Common myeloid progenitor, CD34-positive (primary cell): ENCODE data around the gene TMEM94.

Experiments
- CTCF ChIA-PET: fragments of 350-600 bp; sonication (Branson Sonifier 250); formaldehyde crosslinking; loops from one replicate; lab custom pipeline; 2021; ENCODE audit warnings: antibody characterized with exemption; lab: Charles Lee
- POLR2A ChIA-PET: fragments of 350-600 bp; sonication (Branson Sonifier 250); formaldehyde crosslinking; loops from one replicate; lab custom pipeline; 2021; ENCODE audit warnings: antibody characterized with exemption; lab: Charles Lee
- DNase-seq, 3 donors: peaks; one replicate each; pipeline versions ENCODE4 v3.0.0 to v3.0.0-alpha.2; 2013
- H3K27ac ChIP-seq, 2 experiments: 1 replicate in 1 of 2; 2 replicates in 1 of 2; pipeline ENCODE4 v1.7.0; 2013; ENCODE audit warnings: inconsistent platforms in 2 of 2, low read length in 2 of 2, mild to moderate bottlenecking in 2 of 2, low read depth in 1 of 2, moderate library complexity in 1 of 2; ENCODE audit not compliant: severe bottlenecking in 2 of 2, insufficient read depth in 1 of 2, poor library complexity in 1 of 2
- H3K27me3 ChIP-seq, 5 experiments: replicated peaks in 2 of 5; 1 replicate in 3 of 5; 2 replicates in 2 of 5; pipeline versions ENCODE4 v1.6.1 to v1.7.0; 2013; ENCODE audit warnings: low read length in 4 of 5, mild to moderate bottlenecking in 2 of 5, moderate library complexity in 2 of 5, inconsistent platforms in 1 of 5; ENCODE audit not compliant: insufficient read depth in 5 of 5, control insufficient read depth in 4 of 5
- H3K36me3 ChIP-seq, 4 experiments: 1 replicate in 2 of 4; 2 replicates in 2 of 4; pipeline versions ENCODE4 v1.6.1 to v1.7.0; 2013; ENCODE audit warnings: low read length in 3 of 4, control low read depth in 1 of 4, mild to moderate bottlenecking in 1 of 4; ENCODE audit not compliant: control insufficient read depth in 4 of 4, insufficient read depth in 4 of 4
- H3K4me1 ChIP-seq, 4 experiments: 1 replicate in 3 of 4; 2 replicates in 1 of 4; pipeline versions ENCODE4 v1.6.1 to v1.7.1; 2013; ENCODE audit warnings: low read length in 3 of 4, mild to moderate bottlenecking in 3 of 4, control low read depth in 1 of 4, inconsistent platforms in 1 of 4, moderate library complexity in 1 of 4; ENCODE audit not compliant: control insufficient read depth in 4 of 4, insufficient read depth in 4 of 4; ENCODE audit errors: control extremely low read depth in 1 of 4
- H3K4me3 ChIP-seq, 7 experiments: 1 replicate in 4 of 7; 2 replicates in 3 of 7; pipeline versions ENCODE4 v1.5.1 to v1.7.0; 2013; ENCODE audit warnings: mild to moderate bottlenecking in 7 of 7, low read length in 6 of 7, moderate library complexity in 6 of 7, inconsistent platforms in 2 of 7, low read depth in 2 of 7, control low read depth in 1 of 7; ENCODE audit not compliant: insufficient read depth in 4 of 7, control insufficient read depth in 1 of 7; ENCODE audit errors: extremely low read depth in 1 of 7
- H3K9me3 ChIP-seq, 5 experiments: 1 replicate in 4 of 5; 2 replicates in 1 of 5; pipeline versions ENCODE4 v1.6.1 to v1.7.1; 2013; ENCODE audit warnings: low read length in 4 of 5, mild to moderate bottlenecking in 2 of 5, inconsistent platforms in 1 of 5, low read depth in 1 of 5, moderate library complexity in 1 of 5; ENCODE audit not compliant: control insufficient read depth in 4 of 5, insufficient read depth in 2 of 5; ENCODE audit errors: control extremely low read depth in 1 of 5
- WGBS: methylation state at CpG from one replicate; pipeline ENCODE4 v1.1.5; 2013; ENCODE audit not compliant: insufficient coverage; 5-methylcytosine and 5-hydroxymethylcytosine counted together

The TMEM94 gene

DNA sequence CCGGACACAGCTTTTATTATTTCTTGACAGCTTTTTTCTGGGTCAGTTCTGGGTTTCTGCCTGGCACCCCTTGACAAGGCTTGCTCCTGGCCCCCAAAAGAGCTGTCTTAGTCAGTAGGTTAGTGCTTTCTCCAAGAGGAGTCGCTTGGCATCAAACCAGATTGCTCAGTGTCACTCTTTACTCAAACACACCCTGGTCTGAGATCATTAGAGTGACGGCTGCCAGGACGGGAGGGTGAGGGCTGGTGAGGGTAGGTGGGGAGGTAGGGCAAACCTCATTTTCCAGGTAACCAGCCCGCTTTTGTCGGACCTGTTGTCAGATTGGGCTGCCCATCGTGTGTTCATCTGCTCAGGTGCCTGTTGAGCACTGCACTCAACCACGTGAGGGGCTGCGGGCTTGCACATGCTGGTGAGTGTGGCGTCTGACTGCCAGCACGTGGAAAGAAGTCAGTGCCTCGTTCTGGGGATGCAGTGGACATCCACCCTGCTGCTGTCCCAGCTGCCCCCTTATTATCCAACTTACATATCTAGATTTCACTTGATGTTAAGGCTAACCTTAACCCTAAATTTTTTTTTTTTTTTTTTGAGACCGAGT, 12.4 kb downstream of the TMEM94 start:
- ChIA-PET POLR2A (no interaction called here), CTCF (interaction anchor here (2.2 kb wide), 1 partner anchor 10 kb away, joined by 7 read pairs; no protein-coding TSS in a partner anchor)
- H3K27me3 ChIP-seq: no peaks in the 10 kb centered on the region
- no peaks in the 10 kb centered on the region for H3K9me3 ChIP-seq
- no peak overlapping the region for H3K4me3 ChIP-seq
- H3K4me1 ChIP-seq: no peaks in the 10 kb centered on the region
- no peak overlapping the region for H3K27ac ChIP-seq
- DNase-seq: no peak
- WGBS: 91% methylated on average over 8 of the region's 13 CpGs
- H3K36me3 ChIP-seq: peaks cover 0 to 25% (median 18%) of the 10 kb centered on the region in 4 experiments

DNA sequence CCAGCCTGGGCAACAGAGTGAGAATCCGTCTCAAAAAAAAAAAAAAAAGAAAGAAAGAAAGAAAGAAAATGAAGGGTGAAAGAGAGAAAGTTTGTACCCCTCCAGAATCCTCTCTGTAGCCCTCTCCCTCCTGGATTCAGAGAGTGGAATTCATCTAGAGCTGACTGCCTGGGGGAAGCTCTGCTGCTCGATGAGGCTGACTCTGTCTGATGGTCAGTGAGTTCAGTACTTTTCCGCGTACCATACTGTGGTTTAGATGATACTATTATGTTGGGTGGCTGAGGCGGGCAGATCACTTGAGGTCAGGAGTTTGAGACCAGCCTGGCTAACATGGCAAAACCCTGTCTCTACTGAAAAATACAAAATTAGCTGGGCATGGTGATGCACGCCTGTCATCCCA, 14.8 kb downstream of the TMEM94 start:
- Histone ChIP-seq H3K27me3 (no peaks in the 10 kb centered on the region), H3K9me3 (no peaks in the 10 kb centered on the region), H3K4me1 (no peaks in the 10 kb centered on the region), H3K36me3 (peaks cover 5 to 42% (median 26%) of the 10 kb centered on the region in 4 experiments), H3K4me3 (no peak overlapping the region), H3K27ac (no peak overlapping the region)
- 100% methylated on average over 1 of the region's 6 CpGs for WGBS
- ChIA-PET CTCF (interaction anchor here (0.6 to 1.4 kb wide), 3 partner anchors 9 to 380 kb away, joined by 3 to 5 read pairs (median 3); partner anchors contain the start of gene TSEN54), POLR2A (no interaction called here)
- no peak for DNase-seq

DNA sequence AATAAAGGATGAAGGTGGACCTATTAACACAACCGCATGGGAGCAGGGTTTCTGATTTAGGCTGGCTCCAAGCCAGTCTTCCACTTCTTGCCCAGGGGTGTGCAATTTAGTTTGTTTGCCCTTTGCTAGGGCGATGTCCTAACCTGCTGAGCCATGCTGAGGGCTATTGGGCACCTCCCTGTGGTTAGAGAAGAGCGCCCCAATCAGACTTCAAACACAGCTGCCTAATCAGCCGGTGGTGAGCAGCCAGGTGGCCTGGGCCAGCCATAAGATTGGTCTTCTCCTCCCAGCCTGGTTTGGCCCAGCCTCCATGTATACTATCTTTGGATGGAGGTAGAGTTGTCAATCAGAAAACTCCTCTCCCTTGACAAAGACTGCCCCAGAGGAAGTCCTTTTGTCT, 15.7 kb downstream of the TMEM94 start:
- no peaks in the 10 kb centered on the region for H3K4me1 ChIP-seq
- ChIA-PET CTCF (interaction anchor here (0.6 to 1.0 kb wide), 3 partner anchors 8 to 44 kb away, joined by 3 to 5 read pairs (median 3); partner anchors contain the start of gene TSEN54), POLR2A (no interaction called here)
- H3K27ac ChIP-seq: no peak overlapping the region
- peak in 1 of 3 donors; percentile 26 for DNase-seq
- peaks cover 5 to 44% (median 33%) of the 10 kb centered on the region in 4 experiments for H3K36me3 ChIP-seq
- H3K27me3 ChIP-seq: no peaks in the 10 kb centered on the region
- 58% methylated on average over 3 of the region's 4 CpGs for WGBS
- no peak overlapping the region for H3K4me3 ChIP-seq
- H3K9me3 ChIP-seq: no peaks in the 10 kb centered on the region

DNA sequence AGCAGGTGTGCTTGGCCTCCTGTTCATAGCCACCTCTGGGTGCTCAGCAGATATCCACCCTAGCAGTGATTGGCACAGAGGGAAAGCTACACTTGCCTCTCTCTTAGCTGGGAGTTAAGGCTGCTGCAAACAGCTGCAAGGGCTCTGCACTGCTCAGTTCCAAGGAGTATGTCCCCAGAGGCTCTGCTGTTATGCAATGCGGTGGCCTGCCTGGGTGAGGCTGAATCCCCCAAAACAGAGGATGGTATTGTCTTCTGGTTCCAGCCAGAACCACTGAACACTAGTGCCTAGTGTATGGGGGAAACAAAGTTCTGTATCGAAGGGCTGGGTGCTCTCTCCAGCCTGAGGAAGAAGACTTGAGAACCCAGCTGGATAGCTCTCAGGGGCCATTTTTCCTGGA, 16.8 kb downstream of the TMEM94 start:
- Histone ChIP-seq H3K4me3 (no peak overlapping the region), H3K36me3 (peaks cover 5 to 45% (median 35%) of the 10 kb centered on the region in 4 experiments), H3K27me3 (no peaks in the 10 kb centered on the region), H3K27ac (no peak overlapping the region), H3K4me1 (no peaks in the 10 kb centered on the region), H3K9me3 (no peaks in the 10 kb centered on the region)
- CTCF ChIA-PET: interaction anchor here (0.9 to 2.7 kb wide), 4 partner anchors 9 to 48 kb away, joined by 3 to 9 read pairs (median 4); no protein-coding TSS in a partner anchor
- DNase-seq: no peak
- 100% methylated on average over 2 of the region's 2 CpGs for WGBS
- POLR2A ChIA-PET: no interaction called here

DNA sequence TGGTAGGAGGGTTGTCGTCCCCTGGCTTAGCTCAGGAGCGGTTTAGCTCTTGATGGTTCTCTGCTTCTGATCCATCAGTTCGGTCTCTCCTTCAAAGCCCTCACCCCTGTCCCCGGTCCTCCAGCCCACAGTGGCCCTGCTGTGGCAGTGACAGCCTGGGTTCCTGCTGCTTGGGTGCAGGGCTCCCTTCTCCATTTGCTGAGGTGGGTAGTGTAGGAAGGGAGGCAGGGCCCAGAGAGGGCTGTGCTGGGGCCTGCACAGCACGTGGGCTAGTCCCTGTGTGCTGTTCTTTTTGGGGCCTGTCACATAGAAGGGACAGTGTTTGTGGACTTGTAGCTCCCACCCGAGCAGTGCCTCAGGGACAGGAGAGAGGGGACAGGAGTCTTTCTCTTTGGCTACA, 18.3 kb downstream of the TMEM94 start:
- Histone ChIP-seq H3K4me1 (no peaks in the 10 kb centered on the region), H3K4me3 (no peak overlapping the region), H3K27ac (no peak overlapping the region), H3K36me3 (peaks cover 5 to 47% (median 35%) of the 10 kb centered on the region in 4 experiments), H3K9me3 (no peaks in the 10 kb centered on the region), H3K27me3 (no peaks in the 10 kb centered on the region)
- ChIA-PET POLR2A (no interaction called here), CTCF (interaction anchor here (1.1 to 2.7 kb wide), 2 partner anchors 12 to 28 kb away, joined by 3 to 9 read pairs; no protein-coding TSS in a partner anchor)
- WGBS: 96% methylated on average over 4 of the region's 6 CpGs
- DNase-seq: no peak

DNA sequence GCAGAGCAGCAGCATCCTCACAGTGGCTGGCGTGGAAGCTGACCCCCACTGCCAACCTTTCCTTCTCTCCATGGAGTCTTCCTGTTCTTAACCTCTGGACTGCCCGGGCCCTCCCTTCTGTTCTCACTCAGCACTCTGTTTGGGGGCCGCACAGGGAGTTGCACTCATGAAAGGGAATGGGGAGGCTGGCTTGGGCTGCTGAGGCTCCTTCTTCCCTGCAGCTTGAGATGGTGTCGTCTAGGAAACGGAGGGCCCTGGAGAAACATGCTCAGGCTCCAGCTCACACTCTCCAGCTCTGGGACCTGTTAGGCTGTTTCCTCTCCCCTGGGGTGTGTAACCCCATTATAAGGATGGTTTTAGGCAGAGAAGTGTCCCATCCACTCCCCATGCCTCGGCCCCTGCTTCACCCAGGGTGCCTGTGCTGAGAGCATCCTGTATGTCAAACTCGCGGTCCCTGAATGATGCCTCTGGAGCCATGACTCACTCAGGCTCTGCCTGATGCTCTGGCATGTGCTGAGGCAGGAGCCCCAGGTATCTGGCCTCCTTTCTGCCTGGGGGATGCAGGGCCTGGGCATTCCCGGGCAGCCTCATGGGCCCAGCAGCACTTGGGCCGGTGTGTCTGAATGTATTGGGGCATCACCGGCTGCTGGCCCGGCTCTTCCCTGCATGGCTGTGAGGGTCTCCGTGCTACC, 18.9 kb downstream of the TMEM94 start:
- POLR2A ChIA-PET: no interaction called here
- peaks cover 5 to 47% (median 36%) of the 10 kb centered on the region in 4 experiments for H3K36me3 ChIP-seq
- DNase-seq: no peak
- no peak overlapping the region for H3K27ac ChIP-seq
- no peaks in the 10 kb centered on the region for H3K9me3 ChIP-seq
- H3K4me1 ChIP-seq: no peaks in the 10 kb centered on the region
- no peaks in the 10 kb centered on the region for H3K27me3 ChIP-seq
- H3K4me3 ChIP-seq: no peak overlapping the region
- CTCF ChIA-PET: interaction anchor here (1.0 to 2.7 kb wide), 2 partner anchors 11 to 38 kb away, joined by 3 to 9 read pairs; no protein-coding TSS in a partner anchor
- WGBS: 95% methylated on average over 8 of the region's 13 CpGs

DNA sequence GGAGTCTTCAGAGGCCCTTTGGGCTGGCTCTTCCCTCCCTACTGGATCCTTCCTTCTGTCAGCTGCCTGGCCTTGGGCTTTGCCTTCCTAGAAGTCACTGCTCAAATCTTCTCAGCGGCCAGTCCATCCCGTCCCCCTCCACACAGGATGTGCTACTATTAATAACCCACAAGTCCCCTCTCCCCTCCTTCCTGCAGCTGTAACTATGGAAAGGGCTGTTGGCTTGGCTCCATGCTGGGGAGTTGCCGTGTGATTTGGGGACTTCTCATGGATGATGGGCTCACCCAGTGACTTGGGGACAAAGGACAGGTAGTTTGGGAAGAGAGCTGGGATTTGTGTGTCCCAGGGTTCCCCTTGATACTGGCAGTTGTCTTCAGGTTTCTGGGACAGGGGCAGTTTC, 19.4 kb downstream of the TMEM94 start:
- H3K27me3 ChIP-seq: no peaks in the 10 kb centered on the region
- no peaks in the 10 kb centered on the region for H3K9me3 ChIP-seq
- no peak overlapping the region for H3K4me3 ChIP-seq
- no peaks in the 10 kb centered on the region for H3K4me1 ChIP-seq
- no peak overlapping the region for H3K27ac ChIP-seq
- WGBS: 100% methylated on average over 1 of the region's 3 CpGs
- ChIA-PET CTCF (interaction anchor here (1.0 to 2.7 kb wide), 3 partner anchors 11 to 38 kb away, joined by 3 to 9 read pairs (median 5); no protein-coding TSS in a partner anchor), POLR2A (no interaction called here)
- H3K36me3 ChIP-seq: peaks cover 5 to 47% (median 36%) of the 10 kb centered on the region in 4 experiments
- no peak for DNase-seq
